Pulmonary artery endothelial cell (primary cell): Measurements from ENCODE around the gene CLUH. TPM values are rescaled to one million over a fixed set of nuclear protein-coding genes. Genes with fewer than 3 reads are reported as not detected.
"Not testable (repeated sequence)": the region's sequence is repeated elsewhere in the genome, so short reads cannot be mapped to it uniquely, and the experiment has no call there.

Experiments
- DNase-seq: peaks from one replicate; pipeline ENCODE4 v3.0.0-alpha.2; 2011; ENCODE audit warnings: low read depth, low spot score
- total RNA-seq: library from RNA; depleted of rRNA; stranded (reverse); fragments of >200 nt; gene quantifications from 2 replicates; pipeline ENCODE4 v1.2.3, GENCODE V29; 2014

CLUH gene
- total RNA-seq, 1 donor from 2014 or later: 71.6 TPM

DNA sequence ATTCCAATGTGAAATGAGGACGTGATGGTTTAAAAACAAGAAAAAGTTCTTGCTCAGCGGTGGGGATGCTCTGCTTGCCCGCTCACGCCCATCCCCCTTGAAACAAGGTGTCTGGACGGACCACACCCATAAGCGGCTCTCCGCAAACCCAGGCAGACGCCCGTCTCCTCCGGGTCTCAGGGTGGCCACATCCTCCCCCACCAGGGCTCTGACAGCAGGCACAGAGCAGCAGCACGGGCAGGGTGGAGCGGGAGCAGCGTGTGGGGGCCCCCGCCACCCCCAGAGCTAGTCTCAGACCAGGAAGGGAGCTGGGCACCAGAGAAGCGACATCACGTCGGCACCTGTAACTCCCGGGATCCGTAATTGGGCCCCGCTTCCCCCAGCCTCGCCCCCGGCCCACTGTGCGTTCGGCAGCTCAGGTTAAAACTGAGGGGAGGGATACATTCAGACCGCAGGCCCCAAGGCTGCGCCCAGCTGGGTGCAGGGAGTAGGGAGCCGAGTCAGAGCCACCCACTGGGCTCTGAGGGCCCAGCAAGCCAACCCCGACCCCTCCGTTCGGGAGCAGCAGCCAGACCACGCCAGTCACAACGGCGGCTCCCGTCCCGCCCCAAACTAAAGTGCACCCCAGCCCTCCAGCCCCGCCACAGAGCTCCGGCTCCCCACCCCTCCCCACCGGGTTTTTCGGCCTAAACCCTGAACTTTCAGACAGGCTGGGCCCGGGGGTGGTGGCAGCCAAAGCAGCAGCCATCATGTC lies 22.0 kb downstream of the CLUH start:
- no peak for DNase-seq

DNA sequence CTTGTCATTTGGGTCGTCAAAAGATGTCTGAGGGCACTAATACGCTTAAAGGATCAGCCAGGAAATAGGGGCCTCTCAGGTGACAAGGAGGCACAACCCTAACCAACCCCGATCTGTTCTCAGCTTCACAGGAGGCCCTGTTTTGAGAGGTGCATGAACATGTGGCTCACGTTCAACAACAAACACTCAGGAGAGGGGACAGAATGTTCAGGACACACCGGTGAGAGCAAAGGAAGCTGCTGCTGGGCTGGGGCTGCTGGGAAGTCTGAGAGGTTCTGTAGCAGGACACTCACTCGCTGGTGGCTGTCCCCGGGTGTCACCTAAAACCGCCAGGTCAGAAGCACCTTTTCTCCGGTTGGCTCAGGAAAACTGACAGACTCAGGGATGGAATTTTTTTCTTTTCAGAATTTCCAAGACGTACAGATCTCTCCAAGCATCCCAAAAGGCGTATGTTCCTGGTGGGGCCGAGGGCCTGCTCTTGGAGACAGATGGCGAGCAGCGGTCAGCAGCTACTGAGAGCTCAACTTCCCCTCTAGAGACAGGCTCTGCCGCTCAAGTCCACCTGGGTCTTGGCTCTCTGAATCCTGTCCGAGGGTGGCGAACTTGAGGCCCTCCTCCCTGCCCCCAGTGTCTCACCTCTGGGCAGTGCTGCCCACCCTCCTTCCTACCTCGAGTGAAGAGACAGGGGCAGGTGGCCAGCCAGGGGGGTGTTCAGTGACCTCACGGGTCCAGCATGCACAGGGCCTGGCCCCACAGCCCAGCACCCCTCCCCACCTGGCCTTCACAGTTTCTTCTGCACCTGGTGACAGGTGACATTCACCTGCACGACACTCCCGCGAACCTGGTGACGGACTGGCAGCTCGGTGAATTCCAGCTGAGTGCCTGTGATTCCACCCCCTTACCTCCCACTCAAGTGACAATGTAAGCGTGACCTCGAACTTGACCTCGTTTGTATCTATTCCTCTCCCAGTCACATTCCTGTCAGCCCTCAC lies 22.9 kb downstream of the CLUH start:
- DNase-seq: no peak

DNA sequence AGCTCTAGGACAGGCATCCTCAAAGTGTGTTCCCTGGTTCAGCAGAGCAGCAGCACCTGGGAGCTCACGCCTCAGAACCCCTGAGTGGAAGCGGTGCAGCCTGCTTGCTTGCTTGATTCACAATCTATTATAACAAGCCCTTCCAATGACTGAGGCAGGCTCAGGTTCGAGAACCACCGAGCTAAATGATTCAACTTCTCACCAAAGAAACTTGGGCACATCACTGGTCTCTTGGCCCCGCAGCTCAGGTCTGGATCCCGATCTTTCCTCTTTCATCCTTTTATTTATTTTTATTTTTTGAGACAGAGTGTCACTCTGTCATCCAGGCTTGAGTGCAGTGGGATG lies 24.5 kb downstream of the CLUH start:
- DNase-seq: no peak

DNA sequence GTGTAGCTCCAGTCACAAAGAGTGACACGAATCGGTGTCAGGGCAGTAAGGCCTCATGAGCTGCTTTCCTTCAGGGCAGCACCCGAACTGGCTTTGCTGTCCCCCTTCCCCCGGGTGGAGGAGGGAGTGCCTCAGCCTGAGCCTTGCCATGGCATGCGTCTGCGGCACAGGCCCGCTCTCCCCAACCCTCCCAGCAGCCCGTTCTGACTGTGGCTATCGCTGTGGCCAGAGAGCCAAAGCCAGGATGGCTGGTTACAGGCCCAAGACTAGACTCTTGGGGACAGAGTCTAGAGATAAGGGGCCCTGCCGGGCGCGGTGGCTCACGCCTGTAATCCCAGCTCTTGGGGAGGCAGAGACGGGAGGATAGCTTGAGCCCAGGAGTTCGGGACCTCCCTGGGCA lies 25.9 kb downstream of the CLUH start:
- DNase-seq: no peak

DNA sequence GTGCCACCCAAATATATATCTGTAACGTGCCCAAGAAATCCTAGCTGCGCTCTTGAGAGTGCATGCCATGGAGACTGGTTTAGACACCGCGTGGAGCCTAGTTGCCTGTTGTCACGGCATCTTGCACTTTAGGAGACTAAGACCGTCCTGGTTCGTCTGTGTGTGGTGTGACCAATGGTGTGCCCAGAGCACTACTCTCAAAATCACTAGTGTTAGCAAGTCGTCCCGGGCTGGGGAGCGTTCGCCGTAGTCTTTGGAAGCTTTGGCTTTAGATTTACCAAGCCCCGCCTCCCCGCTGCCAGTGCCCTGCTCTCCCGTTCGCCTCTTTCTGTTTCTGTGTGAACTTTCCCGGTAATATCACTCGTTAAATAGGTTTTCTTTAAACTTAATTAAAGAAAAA lies 27.0 kb downstream of the CLUH start:
- DNase-seq: no peak

DNA sequence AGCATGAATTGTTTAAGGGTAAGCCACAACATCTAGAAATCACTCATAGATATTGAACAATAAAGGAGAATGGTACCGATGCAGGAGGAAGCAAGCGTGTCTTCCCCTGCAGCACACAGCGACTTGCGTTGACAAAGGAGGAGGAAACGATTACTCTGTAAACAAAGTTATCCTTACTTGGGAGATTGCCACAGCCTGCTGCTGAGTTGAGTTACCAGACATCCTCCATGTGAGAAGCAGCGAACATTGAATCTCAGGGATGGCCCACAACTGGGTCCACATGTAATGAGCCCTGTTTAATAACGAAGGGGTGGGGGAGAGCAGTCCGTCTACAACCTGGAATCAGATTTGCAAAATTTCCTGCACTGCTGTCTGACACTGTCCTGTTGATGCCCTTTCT lies 27.7 kb downstream of the CLUH start:
- no peak for DNase-seq

DNA sequence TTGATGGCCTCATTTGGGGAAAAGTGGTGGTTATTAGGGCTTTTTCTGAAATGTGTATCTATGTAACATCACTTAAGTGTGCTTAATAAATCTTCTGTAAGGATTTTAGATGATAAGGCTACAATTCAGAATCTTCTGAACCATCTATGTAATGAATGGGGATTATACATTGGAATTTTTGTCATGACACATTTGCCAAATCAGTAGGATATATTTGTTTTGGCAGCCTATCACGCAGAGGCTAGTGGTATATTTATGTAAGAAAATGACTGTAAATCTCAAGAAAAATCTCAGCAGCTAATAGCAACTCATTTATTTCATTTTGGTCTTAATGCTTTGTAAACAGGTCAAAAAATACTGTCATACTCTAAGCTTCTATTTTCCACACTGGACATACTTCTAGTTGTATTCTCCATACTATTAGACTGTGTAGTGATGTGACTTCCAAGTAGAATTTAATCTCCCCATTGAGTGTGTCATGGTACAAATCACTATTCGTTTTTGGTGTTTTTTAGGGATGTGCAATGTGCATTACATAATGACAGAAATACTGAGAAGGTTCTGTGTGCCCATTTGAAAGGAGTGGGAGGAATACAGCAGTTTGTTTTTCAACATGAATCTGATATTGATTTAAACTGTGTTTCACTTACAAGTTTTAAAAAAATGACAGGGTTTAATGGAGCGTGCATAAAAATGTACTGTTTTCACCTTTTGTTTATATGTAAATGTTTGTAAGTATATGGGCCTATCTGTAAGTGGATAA lies 29.2 kb downstream of the CLUH start:
- DNase-seq: no peak

DNA sequence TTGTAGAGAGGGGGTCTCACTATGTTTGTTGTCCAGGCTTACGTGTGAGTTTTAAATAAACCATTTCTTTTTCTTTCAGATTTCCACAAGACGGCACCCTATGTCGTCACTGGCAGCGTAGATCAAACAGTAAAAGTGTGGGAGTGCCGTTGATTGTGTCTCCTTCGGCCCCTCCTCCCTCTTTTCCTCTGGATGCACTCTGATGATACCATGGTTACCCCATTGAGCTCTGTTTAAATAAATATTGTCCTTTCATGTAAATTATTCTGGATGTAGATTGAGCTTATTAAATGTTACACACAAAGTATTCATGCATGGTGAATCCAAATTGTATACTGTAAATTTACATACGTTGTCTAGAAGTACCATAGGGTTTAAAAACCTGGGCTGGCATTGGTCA lies 29.9 kb downstream of the CLUH start:
- no peak for DNase-seq

DNA sequence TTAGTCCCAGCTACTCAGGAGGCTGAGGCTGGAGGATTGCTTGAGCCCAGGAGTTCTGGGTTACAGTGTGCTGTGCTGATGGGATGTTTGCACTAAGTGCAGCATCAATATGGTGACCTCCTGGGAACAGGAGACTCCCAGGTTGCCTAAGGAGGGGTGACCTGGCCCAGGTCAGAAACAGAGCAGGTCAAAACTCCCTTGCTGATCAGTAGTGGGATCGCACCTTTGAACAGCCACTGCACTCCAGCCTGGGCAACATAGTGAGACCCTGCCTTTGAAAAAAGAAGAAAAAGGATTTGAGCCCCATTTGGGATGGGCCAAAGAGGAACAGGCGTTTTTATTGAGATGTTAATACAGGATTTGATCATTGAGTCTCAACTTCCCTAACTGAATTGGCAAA lies 30.6 kb downstream of the CLUH start:
- DNase-seq: no peak

DNA sequence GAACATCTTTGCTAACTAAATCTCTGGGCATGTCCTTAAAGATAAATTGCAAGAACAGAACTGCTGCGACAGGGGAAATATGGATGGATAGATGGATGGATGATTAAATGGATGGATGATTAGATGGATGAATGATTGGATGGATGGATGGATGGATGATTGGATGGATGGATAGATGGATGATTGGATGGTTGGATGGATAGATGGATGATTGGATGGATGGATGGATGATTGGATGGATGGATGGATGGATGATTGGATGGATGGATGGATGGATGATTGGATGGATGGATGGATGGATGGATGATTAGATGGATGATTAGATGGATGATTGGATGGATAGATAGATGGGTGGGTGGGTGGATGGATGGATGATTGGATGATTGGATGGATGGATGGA lies 32.3 kb downstream of the CLUH start:
- DNase-seq: not testable (repeated sequence)

DNA sequence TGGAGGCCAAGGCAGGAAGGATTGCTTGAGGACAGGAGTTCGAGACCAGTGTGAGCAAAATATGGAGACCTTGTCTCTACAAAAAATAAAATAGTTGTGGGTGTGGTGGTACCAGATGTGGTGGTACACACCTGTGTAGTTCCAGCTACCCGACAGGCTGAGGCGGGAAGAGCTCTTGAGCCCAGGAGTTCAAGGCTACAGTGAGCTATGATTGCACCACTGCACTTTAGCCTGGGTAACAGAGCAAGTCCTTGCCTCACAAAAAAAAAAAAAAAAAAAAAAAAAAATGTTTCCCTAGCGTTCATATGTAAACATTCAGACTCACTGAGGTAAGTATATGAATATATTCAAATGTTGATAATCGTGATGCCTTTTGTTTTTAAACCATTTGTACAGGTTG lies 39.5 kb downstream of the CLUH start:
- DNase-seq: no peak

DNA sequence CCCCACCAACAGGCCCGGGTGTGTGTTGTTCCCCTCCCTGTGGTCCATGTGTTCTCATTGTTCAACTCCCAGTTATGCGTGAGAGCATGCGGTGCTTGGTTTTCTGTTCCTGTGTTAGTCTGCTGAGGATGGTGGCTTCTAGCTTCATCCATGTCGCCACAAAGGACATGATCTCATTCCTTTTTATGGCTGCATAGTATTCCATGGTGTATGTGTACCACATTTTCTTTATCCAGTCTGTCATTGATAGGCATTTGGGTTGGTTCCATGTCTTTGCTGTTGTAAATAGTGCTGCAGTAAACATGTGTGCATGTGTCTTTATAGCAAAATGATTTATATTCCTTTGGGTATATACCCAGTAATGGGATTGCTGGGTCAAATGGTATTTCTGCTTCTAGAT lies 51.2 kb downstream of the CLUH start:
- DNase-seq: not testable (repeated sequence)

DNA sequence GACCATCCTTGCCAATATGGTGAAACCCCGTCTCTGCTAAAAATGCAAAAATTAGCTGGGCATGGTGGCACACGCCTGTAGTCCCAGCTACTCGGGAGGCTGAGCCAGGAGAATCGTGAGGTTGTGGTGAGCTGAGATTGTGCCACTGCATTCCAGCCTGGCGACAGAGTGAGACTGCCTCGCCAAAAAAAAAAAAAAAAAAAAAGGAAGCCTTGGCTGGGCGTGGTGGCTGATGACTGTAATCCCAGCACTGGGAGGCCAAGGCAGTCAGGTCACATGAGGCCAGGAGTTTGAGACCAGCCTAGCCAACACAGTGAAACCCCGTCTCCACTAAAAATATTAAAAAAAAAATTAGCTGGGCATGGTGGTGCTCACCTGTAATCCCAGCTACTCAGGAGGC lies 52.2 kb downstream of the CLUH start:
- DNase-seq: not testable (repeated sequence)

DNA sequence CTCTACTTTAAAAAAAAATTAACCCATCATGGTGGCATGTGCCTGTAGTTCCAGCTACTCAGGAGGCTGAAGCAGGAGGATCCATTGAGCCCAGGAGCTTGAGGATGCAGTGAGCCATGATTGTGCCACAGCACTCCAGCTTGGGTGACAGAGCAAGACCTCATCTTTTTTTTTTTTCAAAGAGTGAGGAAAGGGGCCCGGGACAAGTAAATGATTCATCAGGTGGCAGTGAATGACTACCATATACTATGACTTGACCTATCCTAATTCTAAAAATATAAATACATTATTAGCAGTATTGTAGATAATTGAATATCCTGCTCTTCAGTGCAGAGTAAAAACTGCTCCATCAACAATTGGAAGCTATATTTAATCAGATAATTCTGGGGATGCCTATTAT lies 55.3 kb downstream of the CLUH start:
- DNase-seq: no peak

DNA sequence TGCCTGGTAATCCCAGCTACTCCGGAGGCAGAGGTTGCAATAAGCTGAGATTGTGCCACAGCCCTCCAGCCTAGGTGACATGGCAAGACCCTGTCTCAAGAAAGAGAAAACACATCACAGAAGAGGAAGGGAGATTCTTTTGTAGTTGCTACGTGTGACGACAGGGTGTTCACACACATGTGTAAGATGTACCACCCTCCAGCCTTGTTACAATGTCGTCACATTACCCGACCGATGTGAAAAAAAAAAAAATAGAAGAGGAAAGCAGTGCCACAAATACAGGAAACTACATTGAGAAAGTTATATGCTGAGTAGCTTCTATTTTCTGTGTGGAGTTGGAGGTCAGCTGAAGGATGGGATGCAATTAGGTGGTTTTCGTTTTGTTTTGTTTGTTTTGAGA lies 56.0 kb downstream of the CLUH start:
- no peak for DNase-seq

DNA sequence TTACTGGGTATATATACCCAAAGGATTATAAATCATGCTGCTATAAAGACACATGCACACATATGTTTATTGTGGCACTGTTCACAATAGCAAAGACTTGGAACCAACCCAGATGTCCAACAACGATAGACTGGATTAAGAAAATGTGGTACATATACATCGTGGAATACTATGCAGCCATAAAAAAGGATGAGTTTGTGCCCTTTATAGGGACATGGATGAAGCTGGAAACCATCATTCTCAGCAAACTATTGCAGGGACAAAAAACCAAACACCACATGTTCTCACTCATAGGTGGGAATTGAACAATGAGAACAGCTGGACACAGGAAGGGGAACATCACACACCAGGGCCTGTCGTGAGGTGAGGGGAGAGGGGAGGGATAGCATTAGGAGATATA lies 58.7 kb downstream of the CLUH start:
- not testable (repeated sequence) for DNase-seq

DNA sequence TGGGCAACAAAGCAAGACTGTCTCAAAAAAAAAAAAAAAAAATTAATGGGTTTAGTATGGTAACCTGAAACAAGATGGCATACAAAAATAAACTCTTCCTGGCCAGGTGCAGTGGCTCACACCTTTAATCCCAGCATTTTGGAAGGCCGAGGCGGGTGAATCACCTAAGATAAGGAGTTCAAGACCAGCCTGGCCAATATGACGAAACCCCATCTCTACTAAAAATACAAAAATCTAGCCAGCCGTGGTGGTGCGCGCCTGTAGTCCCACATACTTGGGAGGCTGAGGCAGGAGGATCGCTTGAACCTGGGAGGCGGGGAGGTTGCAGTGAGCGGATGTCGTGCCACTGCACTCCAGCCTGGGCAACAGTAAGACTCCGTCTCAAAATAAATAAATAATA lies 62.4 kb downstream of the CLUH start:
- DNase-seq: no peak

DNA sequence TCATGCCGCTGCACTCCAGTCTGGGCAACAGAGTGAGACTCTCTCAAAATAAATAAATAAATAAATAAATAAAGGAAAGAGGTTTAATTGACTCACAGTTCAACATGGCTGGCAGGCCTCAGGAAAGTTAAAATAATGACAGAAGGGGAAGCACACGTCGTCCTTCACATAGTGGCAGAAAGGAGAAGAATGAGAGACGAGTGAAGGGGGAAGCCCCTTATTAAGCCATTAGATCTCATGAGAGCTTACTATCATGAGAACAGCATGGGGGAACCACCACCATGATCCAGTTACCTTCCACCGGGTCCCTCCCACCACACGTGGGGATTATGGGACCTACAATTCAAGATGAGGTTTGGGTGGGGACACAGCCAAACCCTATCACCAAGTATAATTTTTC lies 63.6 kb downstream of the CLUH start:
- no peak for DNase-seq

DNA sequence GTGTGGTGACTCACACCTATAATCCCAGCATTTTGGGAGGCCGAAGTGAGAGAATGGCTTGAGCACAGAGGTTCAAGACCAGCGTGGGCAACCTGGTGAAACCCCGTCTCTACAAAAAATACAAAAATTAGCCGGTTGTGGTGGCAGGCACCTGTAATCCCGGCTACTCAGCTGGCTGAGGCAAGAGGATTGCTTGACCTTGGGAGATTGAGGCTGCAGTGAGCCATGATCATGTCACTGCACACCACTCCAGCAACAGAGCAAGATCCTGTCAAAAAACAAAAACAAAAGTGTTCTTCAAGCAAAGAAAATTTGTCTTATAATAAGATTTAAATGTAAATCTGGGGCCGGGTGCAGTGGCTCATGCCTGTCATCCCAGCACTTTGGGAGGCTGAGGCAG lies 66.6 kb downstream of the CLUH start:
- DNase-seq: no peak
